ENCODE results near the gene WDR38. TPM values are rescaled to one million over a fixed set of nuclear protein-coding genes. Genes with fewer than 3 reads are reported as not detected.

WDR38 gene
- total and polyA plus RNA-seq, 2 of the 13 experiments (the other 11 are each of a cell fraction or from before 2014, with no cell fraction given), result not detected

- Histone ChIP-seq H3K79me2 (ENCODE audit: insufficient read depth, low read length) (no peaks in the 10 kb centered on the region), H4K20me1 (ENCODE audit: insufficient read depth, low read length) (peaks cover under 1% of the 10 kb centered on the region; the same call in 1 of the 2 replicates), H3K36me3 (replicated peaks in 1 of 2; ENCODE audit: control insufficient read depth in 1 of 2, insufficient read depth in 2 of 2, low read length in 2 of 2) (peaks cover 0 to 4% of the 10 kb centered on the region in 2 experiments; a peak in 2 of 5 replicates), H3K27me3 (ENCODE audit: control insufficient read depth in 1 of 2, insufficient read depth in 2 of 2, low read length in 2 of 2) (no peaks in the 10 kb centered on the region; a peak in 2 of 5 replicates), H2AFZ (ENCODE audit: low read length) (no peak overlapping the region), H3K27ac (ENCODE audit: extremely low read length, insufficient read depth, low read length) (no peak overlapping the region), H3K9me3 (ENCODE audit: low read length) (no peaks in the 10 kb centered on the region), H3K4me2 (ENCODE audit: low read depth, low read length) (peak overlapping the region; percentile 86), H3K4me3 (replicated peaks in 1 of 3; ENCODE audit: insufficient read depth in 1 of 3, low read depth in 2 of 3, low read length in 3 of 3) (peak overlapping the region; percentile 24 to 69 (median 54); a peak in 5 of 6 replicates), H3K9ac (ENCODE audit: insufficient read depth, low read depth, low read length) (no peak overlapping the region), H3K4me1 (ENCODE audit: insufficient read depth, low read length) (peaks cover 42% of the 10 kb centered on the region)
- FAIRE-seq (no peak), DNase-seq (ENCODE audit: low spot score) (no peak), ATAC-seq (no peak)
- TF ChIP-seq ZFY (CRISPR knock-in tag; IDR thresholded peaks at IDR 0.05) (no peak), MLX (CRISPR knock-in tag; IDR thresholded peaks at IDR 0.05) (no peak), RAD51 (IDR thresholded peaks at IDR 0.05; ENCODE audit: borderline replicate concordance) (no peak), NR1H2 (CRISPR knock-in tag; IDR thresholded peaks at IDR 0.05; ENCODE audit: borderline replicate concordance, low read depth) (no peak), ZSCAN29 (CRISPR knock-in tag; conservative IDR thresholded peaks at IDR 0.05) (no peak), ZBTB43 (CRISPR knock-in tag; conservative IDR thresholded peaks at IDR 0.05) (no peak), IRX3 (CRISPR knock-in tag; IDR thresholded peaks at IDR 0.05; ENCODE audit: borderline replicate concordance, low read depth) (no peak), MIXL1 (CRISPR knock-in tag; IDR thresholded peaks at IDR 0.05) (no peak), XRCC5 (optimal IDR thresholded peaks at IDR 0.05; ENCODE audit: low read length) (no peak), ATF4 (CRISPR knock-in tag; IDR thresholded peaks at IDR 0.05) (no peak), ZNF136 (CRISPR knock-in tag; IDR thresholded peaks at IDR 0.05; ENCODE audit: low read depth) (no peak), BCL3 (CRISPR knock-in tag; IDR thresholded peaks at IDR 0.05) (no peak), RFXANK (CRISPR knock-in tag; IDR thresholded peaks at IDR 0.05) (no peak), TRIM24 (CRISPR knock-in tag; IDR thresholded peaks at IDR 0.05) (no peak), CHCHD3 (CRISPR knock-in tag; IDR thresholded peaks at IDR 0.05) (no peak), E2F1 (CRISPR knock-in tag; IDR thresholded peaks at IDR 0.05) (no peak)
- CTCF ChIA-PET (ENCODE audit: low intra/inter-chr PET ratio, low total read pairs), result interaction anchor here (0.8 to 3.4 kb wide), 6 partner anchors 12 to 141 kb away, joined by 5 to 167 read pairs (median 17); partner anchors contain the start of genes NR6A1 and OLFML2A
- no TSS peak for BruUV-seq (replicated peaks)
- in situ Hi-C loops (cut with HindIII; ENCODE audit: extremely low pct_ligation_motif_present, low pct_unique_long_range_greater_than_20kb), result loop anchor here (5.0 kb wide), 1 partner anchor 80 kb away; the partner anchor contains the start of gene NR6A1
- WGBS (ENCODE audit: low lambda C conversion rate), result 51% methylated on average over 9 of the region's 13 CpGs
- POLR2A ChIA-PET, result interaction anchor here (0.7 to 4.1 kb wide), 9 partner anchors 9 to 81 kb away, joined by 3 to 16 read pairs (median 4); partner anchors contain the start of genes ARPC5L, NR6A1, OLFML2A and RPL35
- intact Hi-C loops (cut with micrococcal nuclease; ENCODE audit: unreplicated experiment), result loop anchor here (1.0 to 2.0 kb wide), 2 partner anchors 57 to 78 kb away; no protein-coding TSS in a partner anchor
Observed at GRCh38 chr9:124852121-124852828, 985 bp upstream of the WDR38 start.
